ENCODE results near the gene SLC43A2.
"Not testable (repeated sequence)": the region's sequence is repeated elsewhere in the genome, so short reads cannot be mapped to it uniquely, and the experiment has no call there.

The SLC43A2 gene

DNA sequence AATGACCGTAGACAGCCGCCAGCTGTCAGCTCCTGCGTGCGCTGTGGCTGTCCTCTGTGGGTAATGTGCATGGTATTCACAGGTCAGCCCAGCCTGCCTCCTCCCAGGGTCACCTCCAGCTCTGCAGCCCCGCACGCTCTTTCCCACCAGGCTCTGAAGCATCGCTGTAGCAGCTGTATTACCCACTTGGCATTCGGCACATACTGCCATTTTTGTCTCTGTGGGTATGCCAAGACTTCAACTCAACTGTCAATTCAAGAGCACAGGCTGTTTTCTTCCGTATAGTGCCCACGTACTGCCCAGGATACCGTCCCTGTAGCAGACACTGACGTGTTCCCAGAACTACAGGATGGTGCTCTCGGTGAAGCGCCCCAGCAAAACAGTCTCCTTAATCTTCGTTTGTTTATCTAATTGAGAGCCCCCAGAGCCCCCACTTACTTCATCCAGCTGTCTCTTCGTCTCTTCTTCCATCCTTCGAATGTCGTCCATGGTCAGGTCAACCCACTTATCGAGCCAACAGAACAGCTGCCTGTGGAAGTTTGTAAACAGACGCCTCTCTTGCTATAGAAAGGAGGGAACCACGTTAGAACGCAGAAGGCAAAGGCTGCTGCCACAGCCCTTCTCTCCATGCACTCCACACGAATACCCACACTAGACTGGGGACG is 94.8 kb downstream of the SLC43A2 start:
- TF ChIP-seq, protein P1, sequence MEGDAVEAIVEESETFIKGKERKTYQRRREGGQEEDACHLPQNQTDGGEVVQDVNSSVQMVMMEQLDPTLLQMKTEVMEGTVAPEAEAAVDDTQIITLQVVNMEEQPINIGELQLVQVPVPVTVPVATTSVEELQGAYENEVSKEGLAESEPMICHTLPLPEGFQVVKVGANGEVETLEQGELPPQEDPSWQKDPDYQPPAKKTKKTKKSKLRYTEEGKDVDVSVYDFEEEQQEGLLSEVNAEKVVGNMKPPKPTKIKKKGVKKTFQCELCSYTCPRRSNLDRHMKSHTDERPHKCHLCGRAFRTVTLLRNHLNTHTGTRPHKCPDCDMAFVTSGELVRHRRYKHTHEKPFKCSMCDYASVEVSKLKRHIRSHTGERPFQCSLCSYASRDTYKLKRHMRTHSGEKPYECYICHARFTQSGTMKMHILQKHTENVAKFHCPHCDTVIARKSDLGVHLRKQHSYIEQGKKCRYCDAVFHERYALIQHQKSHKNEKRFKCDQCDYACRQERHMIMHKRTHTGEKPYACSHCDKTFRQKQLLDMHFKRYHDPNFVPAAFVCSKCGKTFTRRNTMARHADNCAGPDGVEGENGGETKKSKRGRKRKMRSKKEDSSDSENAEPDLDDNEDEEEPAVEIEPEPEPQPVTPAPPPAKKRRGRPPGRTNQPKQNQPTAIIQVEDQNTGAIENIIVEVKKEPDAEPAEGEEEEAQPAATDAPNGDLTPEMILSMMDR (IDR thresholded peaks at IDR 0.05; ENCODE audit: borderline replicate concordance, insufficient read depth, low read depth, low read length) = no peak
- H3K4me3 ChIP-seq (ENCODE audit: low read depth, low read length) = no peak overlapping the region

DNA sequence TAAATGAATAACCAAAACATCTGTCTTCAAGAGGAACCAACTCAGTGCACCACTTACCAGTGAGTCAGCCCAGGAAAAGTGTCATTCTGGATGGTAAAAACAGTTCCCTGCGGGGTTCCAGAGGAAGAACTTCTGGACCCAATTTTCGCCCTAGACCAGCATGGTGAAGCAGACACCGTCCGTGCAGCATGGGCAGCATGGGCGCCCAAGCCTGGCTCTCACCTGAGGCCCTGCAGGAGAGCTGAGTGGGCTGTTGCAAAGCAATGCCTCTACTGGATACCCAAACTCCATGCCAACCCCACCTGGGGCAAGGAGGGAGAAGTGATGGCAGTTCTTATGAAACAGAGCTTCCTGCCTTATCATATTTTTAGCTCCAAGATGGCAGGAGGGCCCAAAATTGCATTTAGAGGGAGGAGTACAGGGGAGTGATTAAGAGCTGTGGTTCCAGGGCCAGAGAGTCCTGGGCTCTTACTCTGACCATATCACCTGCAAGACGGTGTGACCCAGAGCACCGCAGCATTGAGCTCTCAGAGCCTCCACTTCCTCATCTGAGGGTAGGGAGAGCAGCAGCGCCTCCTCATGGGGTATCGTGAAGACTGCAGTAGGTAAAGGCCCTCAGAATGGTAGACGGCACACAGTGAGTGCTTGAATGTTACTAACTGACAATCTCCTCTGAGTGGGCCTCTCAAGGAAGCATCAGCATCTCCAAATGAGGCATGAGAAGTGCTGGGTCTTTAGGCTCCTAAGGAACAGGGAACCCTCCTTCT is 95.6 kb downstream of the SLC43A2 start:
- H3K4me3 ChIP-seq (ENCODE audit: low read depth, low read length) = no peak overlapping the region
- TF ChIP-seq, protein P1 (IDR thresholded peaks at IDR 0.05; ENCODE audit: borderline replicate concordance, insufficient read depth, low read depth, low read length) = peak; percentile 56

DNA sequence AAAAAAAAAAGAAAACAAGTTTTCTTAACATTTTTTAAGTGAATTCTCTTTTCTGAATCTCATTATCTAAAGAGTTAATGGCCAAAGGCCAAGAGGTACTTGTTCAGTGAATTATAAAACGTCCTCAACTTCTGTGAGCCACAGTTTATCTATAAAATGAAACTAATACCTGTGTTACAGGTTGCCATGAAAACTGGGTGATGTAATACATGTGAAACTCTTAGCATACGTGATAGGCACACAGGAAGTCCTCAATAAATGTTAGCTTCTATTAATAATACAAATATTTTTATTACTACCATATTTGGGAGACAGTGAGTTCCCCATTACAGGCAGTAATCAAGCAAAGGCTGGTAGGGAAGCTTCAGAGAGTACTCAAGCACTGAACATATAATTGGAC is 98.8 kb downstream of the SLC43A2 start:
- no peak overlapping the region for H3K4me3 ChIP-seq (ENCODE audit: low read depth, low read length)
- TF ChIP-seq, protein P1 (IDR thresholded peaks at IDR 0.05; ENCODE audit: borderline replicate concordance, insufficient read depth, low read depth, low read length) = no peak

DNA sequence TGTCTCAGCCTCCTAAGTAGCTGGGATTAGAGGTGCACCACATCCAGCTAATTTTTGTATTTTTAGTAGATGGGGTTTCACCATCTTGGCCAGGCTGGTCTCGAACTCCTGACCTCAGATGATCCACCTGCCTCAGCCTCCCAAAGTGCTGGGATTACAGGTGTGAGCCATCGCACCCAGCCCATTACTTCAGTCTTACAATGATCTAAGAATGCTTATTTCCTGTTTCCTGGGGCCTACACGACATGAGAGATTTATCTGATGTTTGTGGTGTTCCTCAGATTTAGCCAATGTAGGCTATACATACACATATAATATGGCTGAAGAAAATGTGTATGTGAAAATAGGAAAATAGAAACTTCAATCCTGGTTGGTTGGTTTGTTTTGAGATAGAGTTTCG is 101.8 kb downstream of the SLC43A2 start:
- H3K4me3 ChIP-seq (ENCODE audit: low read depth, low read length) = not testable (repeated sequence)

DNA sequence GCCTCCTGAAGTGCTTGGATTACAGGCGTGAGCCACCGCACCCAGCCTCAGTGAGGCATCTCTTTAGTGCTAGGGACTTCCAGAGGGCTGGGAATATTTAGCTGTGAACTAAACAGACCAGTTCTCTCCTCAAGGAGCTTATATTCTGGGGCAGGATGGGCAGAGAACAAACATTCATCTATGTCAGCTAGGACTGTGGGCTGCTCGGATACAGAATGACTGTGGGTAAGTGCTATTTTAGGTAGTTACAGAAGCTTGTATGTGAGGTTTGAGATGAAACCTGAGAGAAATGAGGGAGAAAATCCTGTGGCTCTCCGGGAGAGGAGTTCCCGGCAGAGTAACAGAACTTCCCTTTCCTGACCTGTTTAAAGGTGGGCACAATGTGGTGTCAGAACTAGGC is 106.0 kb downstream of the SLC43A2 start:
- no peak overlapping the region for H3K4me3 ChIP-seq (ENCODE audit: low read depth, low read length)
- TF ChIP-seq, protein P1 (IDR thresholded peaks at IDR 0.05; ENCODE audit: borderline replicate concordance, insufficient read depth, low read depth, low read length) = no peak

DNA sequence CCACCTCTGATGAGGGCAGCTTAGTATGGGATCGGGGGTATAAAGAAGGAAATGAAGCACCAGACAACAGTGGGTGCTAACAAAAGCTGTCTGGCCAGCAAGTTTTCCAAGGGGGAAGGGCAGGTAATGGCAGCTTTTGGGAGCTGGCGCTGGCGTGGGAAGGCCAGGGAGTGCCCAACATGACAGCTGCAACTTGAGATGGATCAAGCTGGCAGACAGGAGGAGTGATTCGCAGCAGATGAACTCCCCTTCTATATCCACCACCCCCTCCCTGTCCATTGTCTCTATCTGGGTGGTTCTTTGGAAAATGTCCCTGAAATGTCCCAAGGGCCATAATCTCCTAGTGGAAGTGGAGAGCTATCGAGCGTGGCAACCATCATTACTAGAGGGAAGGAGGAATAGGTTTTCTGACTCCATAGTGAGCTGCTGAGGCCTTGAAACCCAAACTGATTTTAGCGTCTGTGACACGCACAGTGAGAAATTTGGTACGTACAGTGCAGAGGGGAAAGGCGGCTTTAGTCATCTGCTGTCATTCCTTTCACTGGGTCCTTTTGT is 107.5 kb downstream of the SLC43A2 start:
- no peak overlapping the region for H3K4me3 ChIP-seq (ENCODE audit: low read depth, low read length)
- TF ChIP-seq, protein P1 (IDR thresholded peaks at IDR 0.05; ENCODE audit: borderline replicate concordance, insufficient read depth, low read depth, low read length) = no peak

DNA sequence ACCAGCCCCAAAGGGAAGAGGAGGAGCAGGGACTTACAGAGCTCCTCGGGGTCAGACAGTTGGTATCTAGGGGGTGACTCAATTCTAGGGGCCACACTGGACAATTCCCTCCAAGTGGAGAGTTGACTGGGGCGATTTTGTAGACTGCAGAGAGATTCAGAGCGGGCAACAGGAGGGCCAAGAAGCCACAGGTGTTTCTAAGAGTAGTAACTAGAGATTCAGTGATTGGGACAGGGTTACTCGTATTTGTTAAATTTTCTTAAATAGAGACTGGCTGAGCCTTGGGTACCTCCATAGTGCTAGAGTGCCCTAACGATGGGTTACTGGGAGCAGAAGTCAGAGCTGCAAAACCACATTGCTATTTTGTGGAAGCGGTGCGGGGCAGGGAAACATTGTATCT is 109.0 kb downstream of the SLC43A2 start:
- TF ChIP-seq, protein P1 (IDR thresholded peaks at IDR 0.05; ENCODE audit: borderline replicate concordance, insufficient read depth, low read depth, low read length) = no peak
- no peak overlapping the region for H3K4me3 ChIP-seq (ENCODE audit: low read depth, low read length)
